Measurements from ENCODE around the gene ADGRE2.
"Not testable (repeated sequence)": the region's sequence is repeated elsewhere in the genome, so short reads cannot be mapped to it uniquely, and the experiment has no call there.

Gene ADGRE2

DNA sequence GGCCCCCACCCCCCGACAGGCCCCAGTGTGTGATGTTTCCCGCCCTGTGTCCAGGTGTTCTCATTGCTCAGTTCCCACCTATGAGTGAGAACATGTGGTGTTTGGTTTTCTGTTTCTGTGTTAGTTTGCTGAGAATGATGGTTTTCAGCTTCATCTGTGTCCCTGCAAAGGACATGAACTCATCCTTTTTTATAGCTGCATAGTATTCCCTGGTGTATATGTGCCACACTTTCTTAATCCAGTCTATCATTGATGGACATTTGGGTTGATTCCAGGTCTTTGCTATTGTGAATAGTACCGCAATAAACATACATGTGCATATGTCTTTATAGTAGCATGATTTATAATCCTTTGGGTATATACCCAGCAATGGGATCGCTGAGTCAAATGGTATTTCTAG, 715 bp downstream of the ADGRE2 start:
- H3K36me3 ChIP-seq (ENCODE audit: control insufficient read depth in 2 of 2, insufficient read depth in 2 of 2, low read length in 2 of 2); H3K4me3 ChIP-seq (ENCODE audit: low read length in 2 of 2); H3K27ac ChIP-seq (ENCODE audit: low read length); H3K27me3 ChIP-seq (ENCODE audit: control insufficient read depth in 1 of 2, insufficient read depth in 2 of 2, low read length in 2 of 2); H3K9ac ChIP-seq (ENCODE audit: low read length in 2 of 2); H3K9me3 ChIP-seq (ENCODE audit: control insufficient read depth in 2 of 2, low read length in 2 of 2); H3K4me1 ChIP-seq (ENCODE audit: control insufficient read depth, insufficient read depth, low read length): not testable (repeated sequence)

DNA sequence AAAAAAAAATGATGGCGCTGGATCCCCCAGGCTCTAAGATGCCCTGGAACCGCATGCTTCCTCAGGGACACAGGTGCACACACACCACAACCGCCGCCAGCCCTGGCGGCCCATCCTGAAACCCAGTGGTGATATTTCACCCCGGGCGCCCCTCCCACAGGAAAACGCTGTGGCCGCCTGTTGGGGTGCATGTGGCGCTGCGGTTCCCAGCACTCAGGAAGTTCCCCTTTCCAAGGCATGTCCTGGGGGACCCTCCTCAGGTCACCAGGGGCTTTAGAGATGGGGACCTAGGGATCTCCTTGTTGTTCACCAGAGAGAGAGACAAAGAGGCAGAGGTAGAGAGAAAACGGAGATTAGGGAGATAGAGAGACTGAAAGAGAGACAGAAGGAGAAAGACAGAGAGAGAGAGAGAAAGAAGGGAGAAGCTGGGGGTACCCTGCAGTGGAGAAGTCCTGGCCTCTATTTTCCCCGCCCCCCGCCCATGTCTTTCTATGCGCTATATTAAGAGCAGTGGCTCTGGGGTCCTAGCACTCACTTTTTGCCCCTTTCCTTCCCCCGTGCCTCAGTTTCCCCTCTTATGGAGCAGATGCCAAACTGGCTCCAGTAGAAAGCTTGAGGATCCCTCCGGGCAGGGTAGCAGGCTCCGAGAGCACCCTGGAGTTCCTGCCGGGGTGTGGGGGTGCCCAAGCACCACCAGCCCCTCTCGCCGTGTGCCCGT, 2.3 kb downstream of the ADGRE2 start:
- Histone ChIP-seq H3K9me3 (ENCODE audit: control insufficient read depth in 2 of 2, low read length in 2 of 2) (no peaks in the 10 kb centered on the region), H3K27ac (ENCODE audit: low read length) (no peak overlapping the region), H3K27me3 (ENCODE audit: control insufficient read depth in 1 of 2, insufficient read depth in 2 of 2, low read length in 2 of 2) (peaks cover 4 to 7% of the 10 kb centered on the region in 2 donors), H3K9ac (ENCODE audit: low read length in 2 of 2) (no peak overlapping the region), H3K4me3 (ENCODE audit: low read length in 2 of 2) (peak overlapping the region in 1 of 2 donors; percentile 8), H3K36me3 (ENCODE audit: control insufficient read depth in 2 of 2, insufficient read depth in 2 of 2, low read length in 2 of 2) (no peaks in the 10 kb centered on the region), H3K4me1 (ENCODE audit: control insufficient read depth, insufficient read depth, low read length) (no peaks in the 10 kb centered on the region)

DNA sequence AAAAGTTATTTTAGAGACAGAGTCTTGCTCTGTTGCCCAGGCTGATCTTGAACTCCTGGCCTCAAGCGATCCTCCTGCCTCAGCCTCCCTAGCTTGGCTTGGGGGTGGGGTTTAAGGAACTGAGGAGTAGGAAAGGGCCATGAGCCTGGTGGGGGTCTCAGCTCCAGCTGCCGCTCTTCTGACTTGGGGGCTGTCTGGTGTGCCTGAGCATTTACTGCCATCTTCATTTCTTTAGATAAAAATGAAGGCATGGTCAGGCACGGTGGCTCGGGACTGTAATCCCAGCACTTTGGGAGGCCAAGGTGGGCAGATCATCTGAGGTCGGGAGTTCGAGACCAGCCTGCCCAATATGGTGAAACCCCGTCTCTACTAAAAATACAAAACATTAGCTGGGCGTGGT, 3.0 kb downstream of the ADGRE2 start:
- H3K27me3 ChIP-seq (ENCODE audit: control insufficient read depth in 1 of 2, insufficient read depth in 2 of 2, low read length in 2 of 2): not testable (repeated sequence)

DNA sequence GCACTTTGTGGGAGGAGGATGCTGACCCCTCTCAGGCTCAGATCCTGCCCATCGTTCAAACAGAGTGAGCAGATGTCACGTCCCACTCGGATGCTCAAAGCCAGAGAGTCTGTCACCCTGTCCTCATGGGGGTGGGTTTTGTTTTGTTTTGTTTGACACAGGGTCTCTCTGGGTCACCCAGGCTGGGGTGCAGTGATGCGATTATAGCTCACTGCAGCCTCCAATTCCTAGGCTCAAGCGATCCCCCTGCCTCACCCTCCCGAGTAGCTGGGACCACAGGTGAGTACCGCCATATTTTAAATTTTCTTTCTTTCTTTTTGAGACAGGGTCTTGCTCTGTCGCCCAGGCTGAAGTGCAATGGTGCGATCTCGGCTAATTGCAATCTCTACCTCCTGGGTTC, 4.0 kb downstream of the ADGRE2 start:
- H3K9me3 ChIP-seq (ENCODE audit: control insufficient read depth in 2 of 2, low read length in 2 of 2): no peaks in the 10 kb centered on the region
- no peak overlapping the region for H3K4me3 ChIP-seq (ENCODE audit: low read length in 2 of 2)
- H3K27me3 ChIP-seq (ENCODE audit: control insufficient read depth in 1 of 2, insufficient read depth in 2 of 2, low read length in 2 of 2): peaks cover 4 to 7% of the 10 kb centered on the region in 2 donors
- H3K36me3 ChIP-seq (ENCODE audit: control insufficient read depth in 2 of 2, insufficient read depth in 2 of 2, low read length in 2 of 2): no peaks in the 10 kb centered on the region
- no peak overlapping the region for H3K27ac ChIP-seq (ENCODE audit: low read length)
- H3K4me1 ChIP-seq (ENCODE audit: control insufficient read depth, insufficient read depth, low read length): no peaks in the 10 kb centered on the region
- H3K9ac ChIP-seq (ENCODE audit: low read length in 2 of 2): no peak overlapping the region

More for the DNA sequence above, 3.0 kb downstream of the ADGRE2 start:
- H3K36me3 ChIP-seq (ENCODE audit: control insufficient read depth in 2 of 2, insufficient read depth in 2 of 2, low read length in 2 of 2); H3K4me1 ChIP-seq (ENCODE audit: control insufficient read depth, insufficient read depth, low read length); H3K27ac ChIP-seq (ENCODE audit: low read length); H3K9ac ChIP-seq (ENCODE audit: low read length in 2 of 2); H3K9me3 ChIP-seq (ENCODE audit: control insufficient read depth in 2 of 2, low read length in 2 of 2); H3K4me3 ChIP-seq (ENCODE audit: low read length in 2 of 2): not testable (repeated sequence)

DNA sequence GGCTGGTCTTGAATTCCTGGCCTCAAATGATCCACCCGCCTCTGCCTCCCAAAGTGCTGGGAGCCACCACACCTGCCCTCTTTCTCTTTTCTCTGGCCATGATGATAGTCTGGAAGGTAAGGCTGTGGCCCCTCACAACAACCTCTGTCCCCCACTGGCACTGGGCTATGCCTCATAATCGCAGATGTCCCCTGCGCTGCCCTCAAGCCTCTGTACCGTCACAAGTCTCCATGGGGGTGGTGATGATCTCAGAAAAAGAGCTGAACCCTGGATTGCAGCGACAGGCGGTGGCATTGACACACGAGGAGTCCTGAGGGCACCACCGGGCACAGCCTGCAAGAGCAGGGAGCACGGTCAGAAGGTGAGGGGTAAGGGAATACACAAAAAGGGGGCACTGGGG, 4.6 kb downstream of the ADGRE2 start:
- H3K27ac ChIP-seq (ENCODE audit: low read length); H3K4me3 ChIP-seq (ENCODE audit: low read length in 2 of 2); H3K27me3 ChIP-seq (ENCODE audit: control insufficient read depth in 1 of 2, insufficient read depth in 2 of 2, low read length in 2 of 2); H3K4me1 ChIP-seq (ENCODE audit: control insufficient read depth, insufficient read depth, low read length); H3K9me3 ChIP-seq (ENCODE audit: control insufficient read depth in 2 of 2, low read length in 2 of 2); H3K9ac ChIP-seq (ENCODE audit: low read length in 2 of 2); H3K36me3 ChIP-seq (ENCODE audit: control insufficient read depth in 2 of 2, insufficient read depth in 2 of 2, low read length in 2 of 2): not testable (repeated sequence)

DNA sequence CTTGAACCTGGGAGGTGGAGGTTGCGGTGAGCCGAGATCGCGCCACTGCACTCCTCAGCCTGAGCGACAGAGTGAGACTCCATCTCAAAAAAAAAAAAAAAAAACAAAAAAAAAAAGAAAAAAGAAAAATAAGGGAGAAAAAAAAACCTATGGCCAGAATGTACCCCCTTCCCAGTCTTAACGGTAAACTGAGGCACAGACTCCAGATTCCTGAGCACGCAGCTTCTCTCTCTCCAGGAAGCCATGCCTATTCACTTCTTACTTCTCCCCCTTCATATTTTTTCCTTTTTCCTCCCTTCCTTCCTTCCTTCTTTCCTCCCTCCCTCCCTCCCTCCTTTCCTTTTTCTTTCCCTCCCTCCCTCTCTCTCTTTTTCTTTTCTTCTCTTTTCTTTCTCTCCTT, 5.4 kb downstream of the ADGRE2 start:
- H3K27me3 ChIP-seq (ENCODE audit: control insufficient read depth in 1 of 2, insufficient read depth in 2 of 2, low read length in 2 of 2): peaks cover 4 to 7% of the 10 kb centered on the region in 2 donors
- H3K9me3 ChIP-seq (ENCODE audit: control insufficient read depth in 2 of 2, low read length in 2 of 2): no peaks in the 10 kb centered on the region
- no peaks in the 10 kb centered on the region for H3K36me3 ChIP-seq (ENCODE audit: control insufficient read depth in 2 of 2, insufficient read depth in 2 of 2, low read length in 2 of 2)
- no peaks in the 10 kb centered on the region for H3K4me1 ChIP-seq (ENCODE audit: control insufficient read depth, insufficient read depth, low read length)
- H3K27ac ChIP-seq (ENCODE audit: low read length): no peak overlapping the region
- H3K9ac ChIP-seq (ENCODE audit: low read length in 2 of 2): no peak overlapping the region
- no peak overlapping the region for H3K4me3 ChIP-seq (ENCODE audit: low read length in 2 of 2)

DNA sequence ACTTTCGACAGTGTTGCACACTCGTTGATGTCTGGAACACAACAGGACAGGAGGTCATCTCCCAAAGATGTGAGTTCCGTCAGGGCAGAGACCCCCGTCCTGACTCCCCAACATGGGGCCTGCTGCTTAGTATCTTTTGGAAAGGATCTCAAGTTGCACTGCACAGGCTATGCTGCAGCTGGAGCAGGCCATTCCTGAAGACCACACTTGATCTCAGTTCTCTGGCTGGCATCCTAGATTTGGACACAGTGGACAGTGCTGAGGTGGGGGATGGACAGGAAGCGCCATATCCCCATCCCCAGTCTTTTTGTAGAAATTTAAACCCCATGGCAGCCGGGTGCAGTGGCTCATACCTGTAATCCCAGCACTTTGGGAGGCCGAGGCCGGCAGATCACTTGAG, 5.9 kb downstream of the ADGRE2 start:
- Histone ChIP-seq H3K27ac (ENCODE audit: low read length) (no peak overlapping the region), H3K27me3 (ENCODE audit: control insufficient read depth in 1 of 2, insufficient read depth in 2 of 2, low read length in 2 of 2) (peaks cover 5 to 7% of the 10 kb centered on the region in 2 donors), H3K4me3 (ENCODE audit: low read length in 2 of 2) (no peak overlapping the region), H3K36me3 (ENCODE audit: control insufficient read depth in 2 of 2, insufficient read depth in 2 of 2, low read length in 2 of 2) (no peaks in the 10 kb centered on the region), H3K9ac (ENCODE audit: low read length in 2 of 2) (no peak overlapping the region), H3K9me3 (ENCODE audit: control insufficient read depth in 2 of 2, low read length in 2 of 2) (no peaks in the 10 kb centered on the region), H3K4me1 (ENCODE audit: control insufficient read depth, insufficient read depth, low read length) (peaks cover 2% of the 10 kb centered on the region)

DNA sequence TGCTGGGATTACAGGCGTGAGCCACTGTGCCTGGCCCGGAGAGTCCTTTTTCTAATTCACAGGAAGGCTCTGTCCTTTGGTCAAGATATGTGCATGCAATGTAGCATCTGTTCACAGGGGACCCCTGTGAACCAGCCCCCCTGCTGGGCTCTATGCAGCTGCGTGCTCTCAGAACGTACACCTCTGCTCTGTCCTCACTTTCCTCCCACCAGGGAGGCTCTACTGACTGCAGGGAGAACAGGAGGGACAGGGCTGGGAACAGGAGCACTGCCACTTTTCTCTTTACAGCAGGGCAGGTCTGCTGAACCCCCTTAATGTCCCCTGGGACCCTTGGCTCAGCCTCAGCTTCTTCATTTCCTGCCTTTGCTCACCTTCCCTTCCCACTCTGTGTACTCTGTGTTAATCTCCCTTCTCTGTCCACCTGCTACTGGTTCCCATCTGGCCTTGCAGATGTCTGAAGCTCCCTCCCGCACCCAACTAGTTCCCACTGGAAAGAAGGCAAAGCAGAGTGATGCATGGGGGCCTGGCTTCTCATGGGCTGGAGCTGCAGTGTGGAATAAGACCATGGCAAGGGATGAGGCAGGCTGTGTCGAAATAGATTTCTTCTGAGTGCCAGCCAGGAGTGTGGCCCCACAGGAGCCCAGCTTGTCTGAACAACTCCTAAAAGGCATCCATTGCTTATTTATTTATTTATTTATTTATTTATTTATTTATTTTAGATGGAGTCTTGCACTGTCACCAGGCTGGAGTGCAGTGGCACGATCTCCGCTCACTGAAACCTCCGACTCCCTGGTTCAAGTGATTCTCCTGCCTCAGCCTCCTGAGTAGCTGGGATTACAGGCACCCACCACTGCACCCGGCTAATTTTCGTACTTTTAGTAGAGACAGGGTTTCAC, 7.2 kb downstream of the ADGRE2 start:
- H3K9me3 ChIP-seq (ENCODE audit: control insufficient read depth in 2 of 2, low read length in 2 of 2): no peaks in the 10 kb centered on the region
- H3K4me1 ChIP-seq (ENCODE audit: control insufficient read depth, insufficient read depth, low read length): peaks cover 2% of the 10 kb centered on the region
- H3K4me3 ChIP-seq (ENCODE audit: low read length in 2 of 2): no peak overlapping the region
- no peak overlapping the region for H3K9ac ChIP-seq (ENCODE audit: low read length in 2 of 2)
- peaks cover 2% of the 10 kb centered on the region in 2 donors for H3K27me3 ChIP-seq (ENCODE audit: control insufficient read depth in 1 of 2, insufficient read depth in 2 of 2, low read length in 2 of 2)
- H3K36me3 ChIP-seq (ENCODE audit: control insufficient read depth in 2 of 2, insufficient read depth in 2 of 2, low read length in 2 of 2): no peaks in the 10 kb centered on the region
- no peak overlapping the region for H3K27ac ChIP-seq (ENCODE audit: low read length)

DNA sequence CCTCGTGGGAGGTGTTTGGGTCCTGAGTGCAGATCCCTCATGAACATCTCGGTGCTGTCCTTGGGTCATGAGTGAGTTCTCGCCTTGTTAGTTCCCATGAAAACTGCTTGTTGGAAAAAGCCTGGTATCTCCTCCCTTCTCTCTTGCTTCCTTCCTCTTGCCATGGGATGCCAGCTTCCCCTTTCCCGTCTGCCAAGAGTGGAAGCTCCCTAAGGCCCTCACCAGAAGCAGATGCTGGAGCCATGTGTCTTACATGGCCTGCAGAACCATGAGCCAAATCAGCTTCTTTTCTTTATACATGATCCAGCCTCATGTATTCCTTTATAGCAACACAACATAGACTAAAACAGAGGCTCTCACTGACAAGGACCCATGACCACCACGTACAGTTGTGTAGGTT, 8.2 kb downstream of the ADGRE2 start:
- Histone ChIP-seq H3K27me3 (ENCODE audit: control insufficient read depth in 1 of 2, insufficient read depth in 2 of 2, low read length in 2 of 2) (peaks cover 2% of the 10 kb centered on the region in 2 donors), H3K9ac (ENCODE audit: low read length in 2 of 2) (no peak overlapping the region), H3K9me3 (ENCODE audit: control insufficient read depth in 2 of 2, low read length in 2 of 2) (no peaks in the 10 kb centered on the region), H3K27ac (ENCODE audit: low read length) (no peak overlapping the region), H3K36me3 (ENCODE audit: control insufficient read depth in 2 of 2, insufficient read depth in 2 of 2, low read length in 2 of 2) (no peaks in the 10 kb centered on the region), H3K4me3 (ENCODE audit: low read length in 2 of 2) (no peak overlapping the region), H3K4me1 (ENCODE audit: control insufficient read depth, insufficient read depth, low read length) (peaks cover 2% of the 10 kb centered on the region)

DNA sequence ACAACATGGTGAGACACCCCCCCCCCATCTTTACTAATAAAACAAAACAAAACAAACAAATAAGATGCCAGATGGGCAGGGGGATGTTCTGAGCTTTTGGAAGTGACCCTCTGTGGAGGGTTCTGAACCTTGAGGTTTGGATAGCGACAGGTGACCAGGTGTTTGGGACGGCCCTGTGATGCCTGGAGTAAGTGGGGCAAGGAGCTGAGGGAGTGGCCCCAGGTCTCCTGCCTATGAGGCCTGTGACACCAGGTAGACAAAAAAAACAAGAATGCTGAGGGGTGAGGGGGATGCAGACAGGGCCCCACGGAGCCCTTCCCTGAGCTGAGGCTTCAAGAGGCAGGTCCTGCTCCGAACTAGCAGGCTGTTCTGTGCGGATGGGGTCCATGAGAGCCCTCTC, 9.2 kb downstream of the ADGRE2 start:
- peaks cover 2% of the 10 kb centered on the region for H3K4me1 ChIP-seq (ENCODE audit: control insufficient read depth, insufficient read depth, low read length)
- no peak overlapping the region for H3K27ac ChIP-seq (ENCODE audit: low read length)
- H3K27me3 ChIP-seq (ENCODE audit: control insufficient read depth in 1 of 2, insufficient read depth in 2 of 2, low read length in 2 of 2): peaks cover under 1 to 2% of the 10 kb centered on the region in 2 donors
- H3K36me3 ChIP-seq (ENCODE audit: control insufficient read depth in 2 of 2, insufficient read depth in 2 of 2, low read length in 2 of 2): no peaks in the 10 kb centered on the region
- no peak overlapping the region for H3K4me3 ChIP-seq (ENCODE audit: low read length in 2 of 2)
- H3K9ac ChIP-seq (ENCODE audit: low read length in 2 of 2): no peak overlapping the region
- no peaks in the 10 kb centered on the region for H3K9me3 ChIP-seq (ENCODE audit: control insufficient read depth in 2 of 2, low read length in 2 of 2)

DNA sequence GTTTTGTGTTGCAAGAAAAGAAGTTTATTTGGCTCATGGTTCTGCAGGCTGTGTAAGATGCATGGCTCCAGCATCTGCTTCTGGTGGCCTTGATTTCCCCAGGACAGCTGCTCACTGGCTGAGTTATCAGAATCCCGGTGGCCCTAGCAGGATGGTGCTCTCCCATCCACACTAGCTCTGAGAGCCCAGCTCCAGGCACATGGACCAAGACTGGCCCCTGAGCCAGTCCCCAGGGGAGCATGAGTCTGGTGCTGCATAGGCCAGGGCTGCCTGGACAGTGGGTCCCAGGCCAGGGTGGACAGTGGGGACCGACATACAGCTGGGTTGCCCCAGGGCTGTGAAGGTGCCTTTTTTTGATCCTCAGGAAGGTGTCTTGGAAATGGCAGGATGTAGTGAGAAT, 10.4 kb downstream of the ADGRE2 start:
- Histone ChIP-seq H3K4me1 (ENCODE audit: control insufficient read depth, insufficient read depth, low read length) (peaks cover 2% of the 10 kb centered on the region), H3K36me3 (ENCODE audit: control insufficient read depth in 2 of 2, insufficient read depth in 2 of 2, low read length in 2 of 2) (no peaks in the 10 kb centered on the region), H3K9ac (ENCODE audit: low read length in 2 of 2) (no peak overlapping the region), H3K27me3 (ENCODE audit: control insufficient read depth in 1 of 2, insufficient read depth in 2 of 2, low read length in 2 of 2) (peaks cover 0 to 2% of the 10 kb centered on the region in 2 donors), H3K27ac (ENCODE audit: low read length) (no peak overlapping the region), H3K4me3 (ENCODE audit: low read length in 2 of 2) (no peak overlapping the region), H3K9me3 (ENCODE audit: control insufficient read depth in 2 of 2, low read length in 2 of 2) (no peaks in the 10 kb centered on the region)
